Mononuclear cell (primary cell): ENCODE data around the gene NPAS2. TPM values are rescaled to one million over a fixed set of nuclear protein-coding genes. Genes with fewer than 3 reads are reported as not detected.

Experiments used
- H3K27me3 ChIP-seq: 2 replicates; pipeline ENCODE4 v1.6.0; 2011; ENCODE audit warnings: low read length, control low read depth; ENCODE audit not compliant: insufficient read depth
- H3K4me1 ChIP-seq: 2 replicates; pipeline ENCODE4 v1.5.1; 2011; ENCODE audit warnings: mild to moderate bottlenecking, low read length, control low read depth; ENCODE audit not compliant: insufficient read depth
- H3K4me3 ChIP-seq: 2 replicates; pipeline ENCODE4 v1.5.1; 2011; ENCODE audit warnings: mild to moderate bottlenecking, low read length, moderate library complexity
- H3K9me3 ChIP-seq: 2 replicates; pipeline ENCODE4 v1.5.1; 2011; ENCODE audit warnings: low read depth, mild to moderate bottlenecking, control low read depth, low read length
- total RNA-seq: library from RNA; depleted of rRNA; stranded (reverse); fragments of >200 nt; gene quantifications from one replicate; pipeline ENCODE4 v1.2.3, GENCODE V29; 2012

Gene NPAS2
- total RNA-seq, result 2.4 TPM

GRCh38 chr2:100819370-100820272 is at the start of gene NPAS2:
Gene NPAS2 (plus strand): TSS chr2:100820139. CDS start chr2:100904755, 84,616 bp downstream.
- Histone ChIP-seq H3K27me3 (peaks cover 62% of the 10 kb centered on the region), H3K4me3 (peak within 1 kb of the TSS; percentile 8), H3K9me3 (no peaks in the 10 kb centered on the region), H3K4me1 (no peaks in the 10 kb centered on the region)

GRCh38 chr2:100771125-100771524 is 48.8 kb upstream of the NPAS2 start:
- H3K4me3 ChIP-seq, result no peak overlapping the region
- no peaks in the 10 kb centered on the region for H3K27me3 ChIP-seq
- H3K4me1 ChIP-seq, result no peaks in the 10 kb centered on the region
- H3K9me3 ChIP-seq, result no peaks in the 10 kb centered on the region

- no peaks in the 10 kb centered on the region for H3K9me3 ChIP-seq
- no peaks in the 10 kb centered on the region for H3K27me3 ChIP-seq
- no peak overlapping the region for H3K4me3 ChIP-seq
- no peaks in the 10 kb centered on the region for H3K4me1 ChIP-seq
Observed at GRCh38 chr2:100773538-100773937, 46.4 kb upstream of the NPAS2 start.

GRCh38 chr2:100776445-100776844 is 43.5 kb upstream of the NPAS2 start:
- H3K9me3 ChIP-seq, result no peaks in the 10 kb centered on the region
- H3K27me3 ChIP-seq, result no peaks in the 10 kb centered on the region
- H3K4me1 ChIP-seq, result peaks cover 10% of the 10 kb centered on the region
- H3K4me3 ChIP-seq, result no peak overlapping the region

GRCh38 chr2:100778637-100779450 is 41.1 kb upstream of the NPAS2 start:
- no peak overlapping the region for H3K4me3 ChIP-seq
- H3K4me1 ChIP-seq, result peaks cover 10% of the 10 kb centered on the region
- no peaks in the 10 kb centered on the region for H3K27me3 ChIP-seq
- H3K9me3 ChIP-seq, result no peaks in the 10 kb centered on the region

- peaks cover 10% of the 10 kb centered on the region for H3K4me1 ChIP-seq
- H3K27me3 ChIP-seq, result no peaks in the 10 kb centered on the region
- H3K4me3 ChIP-seq, result no peak overlapping the region
- no peaks in the 10 kb centered on the region for H3K9me3 ChIP-seq
Observed at GRCh38 chr2:100779908-100780202, 40.1 kb upstream of the NPAS2 start.

GRCh38 chr2:100780203-100781008 is 39.5 kb upstream of the NPAS2 start:
- no peaks in the 10 kb centered on the region for H3K27me3 ChIP-seq
- H3K4me1 ChIP-seq, result peaks cover 10% of the 10 kb centered on the region
- no peaks in the 10 kb centered on the region for H3K9me3 ChIP-seq
- no peak overlapping the region for H3K4me3 ChIP-seq

- H3K4me3 ChIP-seq, result no peak overlapping the region
- no peaks in the 10 kb centered on the region for H3K27me3 ChIP-seq
- H3K4me1 ChIP-seq, result peaks cover 10% of the 10 kb centered on the region
- no peaks in the 10 kb centered on the region for H3K9me3 ChIP-seq
Observed at GRCh38 chr2:100781009-100781325, 39.0 kb upstream of the NPAS2 start.

- no peaks in the 10 kb centered on the region for H3K9me3 ChIP-seq
- H3K4me3 ChIP-seq, result no peak overlapping the region
- no peaks in the 10 kb centered on the region for H3K27me3 ChIP-seq
- peaks cover 10% of the 10 kb centered on the region for H3K4me1 ChIP-seq
Observed at GRCh38 chr2:100781523-100782379, 38.2 kb upstream of the NPAS2 start.

GRCh38 chr2:100782380-100782878 is 37.5 kb upstream of the NPAS2 start:
- Histone ChIP-seq H3K4me1 (peaks cover 10% of the 10 kb centered on the region), H3K9me3 (no peaks in the 10 kb centered on the region), H3K27me3 (no peaks in the 10 kb centered on the region), H3K4me3 (no peak overlapping the region)

GRCh38 chr2:100783987-100784386 is 36.0 kb upstream of the NPAS2 start:
- no peaks in the 10 kb centered on the region for H3K9me3 ChIP-seq
- no peaks in the 10 kb centered on the region for H3K27me3 ChIP-seq
- H3K4me3 ChIP-seq, result no peak overlapping the region
- peaks cover 10% of the 10 kb centered on the region for H3K4me1 ChIP-seq

- H3K4me3 ChIP-seq, result no peak overlapping the region
- H3K4me1 ChIP-seq, result peaks cover 10% of the 10 kb centered on the region
- H3K27me3 ChIP-seq, result no peaks in the 10 kb centered on the region
- no peaks in the 10 kb centered on the region for H3K9me3 ChIP-seq
Observed at GRCh38 chr2:100784681-100785080, 35.3 kb upstream of the NPAS2 start.

GRCh38 chr2:100785626-100786296 is 34.2 kb upstream of the NPAS2 start:
- no peaks in the 10 kb centered on the region for H3K9me3 ChIP-seq
- peaks cover 4% of the 10 kb centered on the region for H3K4me1 ChIP-seq
- H3K4me3 ChIP-seq, result no peak overlapping the region
- H3K27me3 ChIP-seq, result no peaks in the 10 kb centered on the region

- H3K4me3 ChIP-seq, result no peak overlapping the region
- no peaks in the 10 kb centered on the region for H3K4me1 ChIP-seq
- no peaks in the 10 kb centered on the region for H3K9me3 ChIP-seq
- no peaks in the 10 kb centered on the region for H3K27me3 ChIP-seq
Observed at GRCh38 chr2:100786297-100786658, 33.7 kb upstream of the NPAS2 start.
